GM21360 (cell line): ENCODE results near the gene CST9L.

Source experiments
- ATAC-seq: cut with Tn5 transposase; IDR thresholded peaks from one replicate; pipeline ENCODE4 v1.9.1; 2021; ENCODE audit warnings: mild to moderate bottlenecking, moderate library complexity; ENCODE audit not compliant: unreplicated experiment

Gene CST9L

GRCh38 chr20:23568320-23568970, at the start of gene CST9L:
TSS of gene CST9L (minus strand) at chr20:23568484. CDS start at chr20:23568450, 34 bp downstream.
- ATAC-seq = no peak

DNA sequence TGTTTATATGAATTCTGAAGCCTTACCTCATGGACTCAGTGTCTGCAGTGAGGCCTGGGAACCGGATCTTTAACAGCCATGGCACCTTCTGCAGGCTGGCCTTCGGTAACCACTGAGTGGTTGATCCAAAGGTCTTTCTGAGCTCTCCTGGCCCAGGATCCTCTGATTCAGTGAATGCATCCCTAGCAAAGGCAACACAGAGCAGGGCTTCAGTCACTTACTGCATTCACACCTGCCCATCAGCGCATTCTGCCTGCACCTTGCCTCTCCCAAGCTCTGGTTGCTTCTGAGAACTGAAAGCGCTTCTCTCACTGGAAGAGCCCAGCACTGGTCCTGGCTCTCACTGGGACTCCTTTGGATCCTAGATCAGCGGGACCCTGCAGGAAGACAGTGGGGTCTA, 45.9 kb upstream of the CST9L start:
- ATAC-seq = no peak

DNA sequence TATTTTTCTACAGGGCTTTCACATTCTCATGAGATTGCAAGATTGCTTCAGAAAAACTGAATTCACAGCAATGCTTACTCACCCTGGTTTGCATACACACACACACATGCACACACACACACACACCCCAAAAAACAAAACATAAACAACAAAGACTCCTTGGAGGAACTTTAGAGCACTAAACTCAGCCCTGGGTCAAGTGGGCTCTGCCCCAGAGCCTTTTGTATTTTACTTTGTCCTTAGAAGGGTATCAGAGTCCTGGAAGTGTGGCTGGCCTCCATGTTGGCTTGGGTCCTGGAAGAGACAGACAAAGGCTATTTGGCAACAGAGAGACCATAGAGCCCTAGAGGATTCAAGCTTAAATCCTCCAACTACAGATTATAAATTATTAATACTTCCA, 45.4 kb upstream of the CST9L start:
- ATAC-seq = no peak

DNA sequence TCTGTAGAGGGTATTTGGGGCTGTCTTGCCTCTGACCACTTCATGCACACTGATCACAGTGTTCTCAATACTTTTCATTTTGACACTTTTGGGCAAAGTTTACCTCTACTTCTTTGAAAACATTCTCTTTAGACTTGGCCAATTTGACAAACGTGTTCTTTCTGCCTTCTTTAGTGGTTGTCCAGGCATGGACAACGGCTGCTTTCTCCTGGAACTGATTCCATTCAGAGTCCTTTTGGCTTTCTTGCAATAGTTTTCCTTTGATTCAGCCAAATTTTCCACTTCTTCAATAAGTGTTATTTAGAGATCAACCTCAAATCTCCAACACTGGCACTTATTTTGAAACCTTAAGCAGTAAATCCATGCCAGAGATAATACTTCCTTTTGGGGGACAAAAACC, 44.1 kb upstream of the CST9L start:
- ATAC-seq = no peak

GRCh38 chr20:23609486-23610109, 41.3 kb upstream of the CST9L start:
- no peak for ATAC-seq

GRCh38 chr20:23608251-23608846, 40.1 kb upstream of the CST9L start:
- ATAC-seq = no peak

DNA sequence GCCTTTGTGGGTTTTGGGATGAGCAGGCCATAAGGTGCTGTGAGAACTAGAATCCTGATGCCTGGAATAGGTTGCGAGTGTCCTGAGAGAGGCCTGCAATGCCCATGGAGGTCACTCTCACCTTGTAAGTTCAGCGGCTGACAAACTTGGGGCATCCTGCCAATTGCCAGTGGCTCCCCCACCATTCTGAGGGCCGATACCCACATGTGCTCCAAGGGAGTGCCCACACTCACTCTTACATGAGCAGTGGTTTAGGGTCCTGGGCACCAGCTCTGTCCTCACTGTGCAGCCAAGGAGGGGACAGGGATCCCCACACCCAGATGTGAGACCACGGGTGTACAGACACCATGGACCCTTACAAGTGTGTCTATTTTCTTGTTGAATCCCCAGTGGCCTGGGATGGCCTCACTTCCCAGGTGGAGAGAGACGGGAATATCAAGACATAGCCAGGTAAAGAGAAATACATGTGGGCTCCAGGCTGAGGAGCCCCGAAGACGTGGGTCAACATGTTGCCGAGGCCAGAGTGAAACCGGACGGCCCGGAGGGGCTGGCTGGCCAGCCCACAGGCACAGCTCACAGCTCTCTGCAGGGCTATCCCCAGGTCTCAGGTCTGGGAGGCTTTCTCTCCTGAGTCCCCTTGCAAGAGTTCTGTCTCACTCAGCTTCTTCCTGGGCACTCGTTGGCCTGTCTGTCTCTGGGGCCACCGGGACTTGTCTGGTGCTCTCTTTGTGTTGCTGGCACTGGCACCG, 39.4 kb upstream of the CST9L start:
- ATAC-seq = no peak

- ATAC-seq = peak; percentile 87
These were observed 38.4 kb upstream of the CST9L start for GRCh38 chr20:23606652-23607049.

GRCh38 chr20:23605867-23606651, 37.8 kb upstream of the CST9L start, which contains the start of gene CST9:
TSS of gene CST9 (minus strand) at chr20:23605917. CDS start at chr20:23605864, 53 bp downstream.
- no peak for ATAC-seq

DNA sequence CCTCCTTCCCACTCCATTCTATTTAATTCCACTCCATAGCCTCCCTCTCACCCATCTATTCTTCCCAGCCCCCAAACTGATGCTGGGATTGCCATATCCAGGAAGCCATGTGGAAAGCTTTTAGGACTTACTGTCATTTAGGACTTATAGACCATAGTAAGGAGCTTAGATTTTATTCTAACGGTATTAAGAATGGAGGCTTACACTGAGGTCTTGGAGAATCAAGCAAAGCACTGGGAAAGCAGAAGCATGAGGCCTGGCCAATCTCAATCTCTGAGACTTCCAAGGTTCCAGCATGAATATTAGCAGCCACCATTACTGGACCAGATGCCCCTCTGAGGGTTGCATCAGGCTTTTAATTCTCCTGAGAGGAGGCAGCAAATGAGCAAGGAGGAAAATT, 36.0 kb upstream of the CST9L start:
- ATAC-seq = no peak

- ATAC-seq = no peak
These were observed 35.0 kb upstream of the CST9L start for GRCh38 chr20:23603321-23603720.

- ATAC-seq = no peak
These were observed 34.4 kb upstream of the CST9L start for GRCh38 chr20:23602699-23603098.

DNA sequence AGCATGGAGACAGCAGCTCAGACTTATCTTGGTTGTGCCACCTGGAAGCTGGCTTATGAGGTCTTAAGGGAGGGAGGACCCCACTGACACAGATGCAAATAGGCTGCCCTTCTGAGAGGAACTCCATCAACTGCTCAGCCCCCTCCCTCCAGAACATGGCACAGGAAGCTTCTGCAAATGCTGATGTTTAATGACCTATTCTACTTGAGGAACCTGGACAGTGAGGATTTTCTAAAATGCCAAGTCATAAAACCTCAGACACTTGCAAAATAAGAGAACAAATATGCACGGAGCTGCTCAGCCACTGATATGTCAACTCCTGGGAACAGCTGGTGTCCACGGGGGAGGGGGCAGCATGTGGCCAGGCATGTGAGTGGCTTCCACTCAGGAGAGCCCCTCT, 34.0 kb upstream of the CST9L start:
- no peak for ATAC-seq

GRCh38 chr20:23601715-23602114, 33.4 kb upstream of the CST9L start:
- ATAC-seq = no peak

GRCh38 chr20:23598481-23598880, 30.2 kb upstream of the CST9L start:
- no peak for ATAC-seq

DNA sequence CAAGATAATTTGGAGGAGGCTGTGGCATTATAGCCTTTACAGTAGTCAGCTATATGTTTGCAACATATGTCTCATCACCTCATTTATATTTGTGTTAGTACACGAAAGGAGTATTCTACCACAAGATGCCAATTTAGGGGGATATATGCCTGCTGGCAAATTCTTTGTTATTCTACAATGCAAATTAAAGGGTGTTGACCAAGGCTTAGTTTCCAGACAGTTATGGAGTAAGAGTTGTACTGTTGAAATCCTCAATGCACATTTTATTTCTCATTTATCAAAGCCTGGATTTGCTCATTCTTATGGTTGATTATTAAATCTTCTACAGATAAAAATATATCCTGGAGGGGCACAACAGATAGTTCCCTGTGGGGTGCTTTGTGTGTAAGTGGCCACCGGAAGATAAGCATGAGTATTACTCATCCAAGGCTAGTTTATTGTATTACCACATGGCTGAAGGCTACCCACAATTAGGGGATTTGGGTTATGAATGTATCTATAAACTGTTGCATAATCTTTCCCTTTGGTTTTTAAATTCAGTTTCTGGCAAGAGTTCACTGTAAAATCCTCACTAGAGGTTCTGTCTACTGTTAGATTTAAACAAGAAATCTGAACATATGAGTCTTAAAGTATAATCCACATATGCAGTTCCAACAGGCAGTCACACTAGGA, 28.4 kb upstream of the CST9L start:
- no peak for ATAC-seq

GRCh38 chr20:23595941-23596340, 27.7 kb upstream of the CST9L start:
- no peak for ATAC-seq

GRCh38 chr20:23588434-23589403, 20.4 kb upstream of the CST9L start:
- ATAC-seq = no peak

DNA sequence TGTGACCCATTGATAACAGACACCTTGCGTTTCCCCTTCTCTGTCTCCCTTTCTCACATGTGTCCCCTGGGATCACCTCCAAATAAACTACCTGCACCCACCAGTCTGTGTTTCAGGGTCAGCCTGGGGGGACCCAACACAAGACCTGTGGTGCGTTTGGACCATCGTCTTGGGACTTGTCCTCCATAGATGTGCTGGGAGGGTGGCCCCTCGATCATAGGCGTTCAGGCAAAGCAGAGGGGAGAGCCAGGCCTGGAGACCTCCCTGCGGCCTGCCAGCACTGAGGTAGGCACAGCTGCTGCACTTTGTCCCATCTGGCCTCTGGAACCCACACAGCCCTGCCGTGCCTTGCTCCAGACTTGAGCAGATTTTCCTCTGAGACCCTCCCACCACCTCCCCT, 19.3 kb upstream of the CST9L start:
- ATAC-seq = no peak
